NCI-H774 (cell line): ENCODE results near the gene CTNNA3.

Experiments
- DNase-seq: peaks from one replicate; lab custom pipeline; 2025; lab: John Stamatoyannopoulos, UW

CTNNA3 gene

GRCh38 chr10:66929375-66929774 lies 766.6 kb downstream of the CTNNA3 start:
- no peak for DNase-seq

- no peak for DNase-seq
Measured at GRCh38 chr10:66928776-66929175, 767.2 kb downstream of the CTNNA3 start.

DNA sequence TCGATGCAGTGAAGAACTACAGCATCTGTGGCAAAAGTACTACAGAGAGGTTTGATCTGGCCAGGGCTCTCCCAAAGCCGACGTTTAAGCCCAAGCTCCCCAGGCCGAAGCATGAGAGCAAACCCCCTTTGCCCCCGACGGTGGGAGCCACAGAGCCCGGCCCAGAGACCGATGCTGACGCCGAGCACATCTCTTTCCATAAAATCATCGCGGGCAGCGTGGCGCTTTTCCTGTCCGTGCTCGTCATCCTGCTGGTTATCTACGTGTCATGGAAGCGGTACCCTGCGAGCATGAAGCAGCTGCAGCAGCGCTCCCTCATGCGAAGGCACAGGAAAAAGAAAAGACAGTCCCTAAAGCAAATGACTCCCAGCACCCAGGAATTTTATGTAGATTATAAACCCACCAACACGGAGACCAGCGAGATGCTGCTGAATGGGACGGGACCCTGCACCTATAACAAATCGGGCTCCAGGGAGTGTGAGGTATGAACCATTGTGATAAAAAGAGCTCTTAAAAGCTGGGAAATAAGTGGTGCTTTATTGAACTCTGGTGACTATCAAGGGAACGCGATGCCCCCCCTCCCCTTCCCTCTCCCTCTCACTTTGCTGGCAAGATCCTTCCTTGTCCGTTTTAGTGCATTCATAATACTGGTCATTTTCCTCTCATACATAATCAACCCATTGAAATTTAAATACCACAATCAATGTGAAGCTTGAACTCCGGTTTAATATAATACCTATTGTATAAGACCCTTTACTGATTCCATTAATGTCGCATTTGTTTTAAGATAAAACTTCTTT lies 767.8 kb downstream of the CTNNA3 start:
- peak; percentile 12 for DNase-seq

GRCh38 chr10:66927251-66927935 lies 768.6 kb downstream of the CTNNA3 start:
- DNase-seq = no peak

- no peak for DNase-seq
Measured at GRCh38 chr10:66926841-66927240, 769.2 kb downstream of the CTNNA3 start.

DNA sequence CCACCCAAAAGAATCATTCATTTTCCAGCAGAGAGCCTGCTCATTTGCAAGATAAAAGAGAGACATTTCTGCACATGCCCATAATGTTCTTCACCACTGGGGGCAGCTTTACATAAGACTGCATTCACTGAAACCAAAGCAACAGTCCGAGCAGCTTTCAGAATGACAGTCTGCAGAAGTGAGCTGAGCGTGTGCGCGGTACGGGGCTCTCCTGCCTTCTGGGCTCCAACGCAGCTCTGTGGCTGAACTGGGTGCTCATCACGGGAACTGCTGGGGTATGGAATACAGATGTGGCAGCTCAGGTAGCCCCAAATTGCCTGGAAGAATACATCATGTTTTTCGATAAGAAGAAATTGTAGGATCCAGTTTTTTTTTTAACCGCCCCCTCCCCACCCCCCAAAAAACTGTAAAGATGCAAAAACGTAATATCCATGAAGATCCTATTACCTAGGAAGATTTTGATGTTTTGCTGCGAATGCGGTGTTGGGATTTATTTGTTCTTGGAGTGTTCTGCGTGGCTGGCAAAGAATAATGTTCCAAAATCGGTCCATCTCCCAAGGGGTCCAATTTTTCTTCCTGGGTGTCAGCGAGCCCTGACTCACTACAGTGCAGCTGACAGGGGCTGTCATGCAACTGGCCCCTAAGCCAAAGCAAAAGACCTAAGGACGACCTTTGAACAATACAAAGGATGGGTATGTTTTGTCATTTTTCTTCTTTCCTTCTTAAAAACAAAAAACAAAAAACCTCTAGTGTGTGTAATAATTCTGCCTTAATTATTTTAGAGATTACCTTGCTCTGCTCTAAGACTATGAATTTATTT lies 769.9 kb downstream of the CTNNA3 start, which contains the start of gene LRRTM3:
TSS of gene LRRTM3 (plus strand) at position 141 of the 820 bp plus-strand sequence.
- DNase-seq = peak; percentile 45

GRCh38 chr10:66925373-66925772 lies 770.6 kb downstream of the CTNNA3 start:
- no peak for DNase-seq

DNA sequence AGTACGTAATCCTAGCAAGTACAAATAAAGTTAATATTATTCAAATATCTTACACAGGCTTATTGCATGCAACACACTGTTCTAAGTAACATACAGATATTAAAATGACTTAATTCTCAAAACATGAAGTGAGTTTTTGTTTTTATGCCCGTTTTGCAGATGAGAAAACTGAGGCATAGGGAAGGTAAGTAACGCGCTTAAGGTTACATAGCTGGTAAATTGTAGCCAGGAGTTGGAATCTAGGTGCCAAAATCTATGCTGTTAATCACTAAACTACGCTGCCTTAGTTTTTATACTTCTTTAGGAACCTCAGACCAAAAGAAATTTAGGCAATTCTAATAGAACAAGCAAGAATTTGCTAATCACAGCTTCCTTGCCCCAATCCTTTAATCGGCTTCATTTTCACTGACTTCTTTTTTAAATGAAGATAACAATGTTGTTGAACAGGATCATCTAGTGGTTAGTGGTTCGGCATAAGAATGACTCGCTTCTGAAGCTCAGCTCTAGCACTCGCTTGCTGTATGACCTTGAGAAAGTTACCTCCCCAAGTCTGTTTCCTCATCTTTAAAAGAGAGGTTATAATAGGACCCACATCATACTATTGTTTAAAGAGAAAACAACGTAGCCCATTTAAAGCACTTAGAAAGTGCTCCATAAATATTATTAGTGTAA lies 771.2 kb downstream of the CTNNA3 start:
- DNase-seq = no peak

DNA sequence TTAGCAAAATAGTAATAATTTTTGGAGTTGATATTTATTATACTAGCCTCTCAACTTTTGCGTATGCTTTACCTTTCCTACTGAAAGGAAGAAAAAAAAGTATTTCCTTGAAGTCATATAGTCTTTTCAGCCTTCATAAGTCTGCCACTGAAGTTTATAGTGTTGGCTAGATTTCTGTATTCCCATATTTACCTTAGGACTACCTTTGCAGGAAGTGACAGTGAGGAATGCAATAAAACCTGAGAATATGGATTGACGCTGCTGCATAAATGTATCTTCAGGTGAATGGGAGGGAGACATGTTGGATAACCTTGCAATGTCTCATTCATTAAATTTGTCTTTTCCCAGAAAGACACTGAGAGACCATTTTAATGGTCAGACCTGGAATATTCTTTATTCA lies 776.7 kb downstream of the CTNNA3 start:
- DNase-seq = no peak

DNA sequence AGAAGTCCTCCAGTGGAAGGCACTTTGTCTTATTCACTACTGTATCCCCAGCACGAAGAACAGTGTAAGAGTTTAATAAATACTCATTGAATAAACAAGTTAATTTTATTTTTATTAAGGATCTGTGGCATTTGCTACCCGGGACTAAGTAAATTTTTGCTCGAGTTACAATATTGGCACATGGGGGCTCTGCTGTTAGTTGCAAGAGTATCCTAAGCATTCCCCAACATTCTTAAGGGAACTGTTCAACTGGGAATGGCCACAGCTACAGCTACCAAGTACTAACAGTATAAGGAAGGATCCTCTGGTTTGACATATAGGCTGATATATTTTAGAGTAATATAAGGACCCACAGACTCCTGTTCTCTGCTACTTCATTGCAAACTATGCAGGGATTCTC lies 778.9 kb downstream of the CTNNA3 start:
- DNase-seq = no peak

DNA sequence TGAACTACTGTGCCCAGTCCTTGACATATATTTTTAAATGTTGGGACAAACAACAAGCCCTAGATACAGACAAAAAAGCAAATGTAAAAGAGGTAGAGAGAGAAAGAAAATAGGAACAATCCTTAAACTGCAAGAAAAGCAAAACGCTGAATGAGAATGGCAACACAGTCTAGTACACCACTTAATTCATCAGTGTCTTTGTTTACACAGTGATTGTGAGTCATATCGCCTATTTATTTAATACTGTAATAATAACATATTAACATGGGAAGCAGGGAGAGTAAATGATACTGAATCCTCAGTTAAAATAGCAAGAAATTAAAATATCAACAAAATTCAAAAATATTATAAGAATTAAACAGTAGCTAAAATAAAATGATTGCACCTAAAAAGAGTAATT lies 780.0 kb downstream of the CTNNA3 start:
- DNase-seq = no peak

DNA sequence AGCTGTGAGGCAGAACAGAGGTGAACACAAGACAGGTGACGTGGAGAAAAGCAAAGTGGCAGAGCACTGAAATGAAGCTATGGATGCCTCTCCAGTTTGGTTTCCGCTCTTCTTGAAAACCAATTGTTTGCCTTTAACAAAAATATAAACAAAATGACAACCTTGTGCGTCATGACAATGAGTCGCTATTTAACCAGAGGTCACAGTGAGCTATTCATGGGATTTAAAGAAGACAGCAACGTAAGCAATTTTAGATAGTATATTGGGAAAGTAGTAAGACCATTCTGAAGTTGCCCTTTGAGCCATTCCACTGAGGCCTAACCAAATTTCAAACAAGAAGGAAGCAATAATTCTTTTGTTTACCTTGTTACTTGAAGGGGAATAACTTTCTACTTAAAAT lies 785.3 kb downstream of the CTNNA3 start:
- no peak for DNase-seq

- no peak for DNase-seq
Measured at GRCh38 chr10:66892871-66893270, 803.1 kb downstream of the CTNNA3 start.

- no peak for DNase-seq
Measured at GRCh38 chr10:66888237-66888636, 807.8 kb downstream of the CTNNA3 start.

- no peak for DNase-seq
Measured at GRCh38 chr10:66886848-66887247, 809.1 kb downstream of the CTNNA3 start.

DNA sequence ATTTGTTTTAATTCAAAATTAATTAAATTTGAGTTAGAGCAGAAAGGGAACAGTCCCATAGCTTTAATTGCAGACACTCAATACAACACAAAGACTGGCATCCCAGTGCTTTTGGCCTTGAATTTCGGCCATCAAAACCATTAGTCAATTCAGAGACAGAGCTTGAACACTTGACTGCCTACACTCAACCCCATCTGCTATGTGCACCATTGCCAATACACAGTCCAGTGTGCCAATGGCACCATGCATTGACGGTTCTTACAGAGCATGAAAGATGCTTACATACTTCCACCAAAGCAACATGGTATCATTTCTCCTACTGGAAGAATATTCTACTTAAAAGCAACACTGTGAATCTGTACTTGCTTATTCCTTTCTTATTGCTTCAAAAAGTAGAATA lies 813.7 kb downstream of the CTNNA3 start:
- no peak for DNase-seq

GRCh38 chr10:66881814-66882213 lies 814.2 kb downstream of the CTNNA3 start:
- no peak for DNase-seq

- no peak for DNase-seq
Measured at GRCh38 chr10:66880826-66881225, 815.2 kb downstream of the CTNNA3 start.

- no peak for DNase-seq
Measured at GRCh38 chr10:66880292-66880691, 815.7 kb downstream of the CTNNA3 start.

DNA sequence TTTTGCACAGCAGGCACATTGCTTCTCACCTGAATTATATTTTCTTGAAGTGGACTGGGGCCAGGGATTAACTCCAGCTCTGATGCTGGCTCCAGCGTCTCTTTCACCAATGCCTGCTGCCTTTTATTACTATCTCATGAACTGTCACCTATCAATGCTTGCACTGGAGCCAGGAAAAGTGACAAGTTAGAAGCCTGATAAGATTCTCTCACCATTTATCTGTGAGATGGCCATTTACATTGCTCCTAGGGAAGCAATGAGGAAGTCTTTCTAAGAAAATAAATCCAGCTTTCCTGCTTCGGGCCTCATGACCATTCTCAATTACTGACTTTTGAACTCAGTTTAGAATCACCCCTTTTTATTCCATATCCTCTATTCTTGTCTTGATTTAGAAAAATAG lies 818.6 kb downstream of the CTNNA3 start:
- DNase-seq = no peak

- no peak for DNase-seq
Measured at GRCh38 chr10:66869635-66870034, 826.4 kb downstream of the CTNNA3 start.

- DNase-seq = no peak
Measured at GRCh38 chr10:66862687-66863258, 833.2 kb downstream of the CTNNA3 start.
